Caco-2 (cell line): ENCODE results near the gene AGTPBP1. TPM values are rescaled to one million over a fixed set of nuclear protein-coding genes. Genes with fewer than 3 reads are reported as not detected.
"Not testable (repeated sequence)": the region's sequence is repeated elsewhere in the genome, so short reads cannot be mapped to it uniquely, and the experiment has no call there.

Experiments used
- BruUV-seq: library from RNA; stranded (reverse); fragments of 400-500 nt; replicated peaks from 2 replicates; lab custom pipeline; 2021; lab: Mats Ljungman, UMichigan
- CTCF ChIA-PET: fragments of 300-600 bp; sonication (Branson Sonifier 250); formaldehyde crosslinking; loops from one replicate; lab custom pipeline; 2022; ENCODE audit warnings: antibody characterized with exemption; lab: Charles Lee
- POLR2A ChIA-PET: fragments of 300-600 bp; sonication (Branson Sonifier 250); formaldehyde crosslinking; loops from one replicate; lab custom pipeline; 2022; ENCODE audit warnings: antibody characterized with exemption; lab: Charles Lee
- DNase-seq, 2 experiments: peaks; one replicate each; pipeline versions ENCODE4 v3.0.0 to v3.0.0-alpha.2; 2020 to 2022
- H3K27me3 ChIP-seq: replicated peaks from 2 replicates; pipeline ENCODE4 v1.6.0; 2011; ENCODE audit warnings: low read length; ENCODE audit not compliant: control insufficient read depth, insufficient read depth
- H3K36me3 ChIP-seq: 2 replicates; pipeline ENCODE4 v1.5.1; 2011; ENCODE audit warnings: low read length; ENCODE audit not compliant: control insufficient read depth, insufficient read depth
- H3K4me1 ChIP-seq: fragments of 250-450 bp; sonication (Bioruptor Pico); 2 replicates; pipeline ENCODE4 v1.5.1; 2020; ENCODE audit warnings: mild to moderate bottlenecking
- H3K4me3 ChIP-seq: 2 replicates; pipeline ENCODE4 v1.5.1; 2011; ENCODE audit warnings: low read depth, mild to moderate bottlenecking, control low read depth, low read length
- H3K9me3 ChIP-seq: fragments of 250-450 bp; sonication (Bioruptor Pico); 2 replicates; pipeline ENCODE4 v1.5.1; 2020; ENCODE audit warnings: mild to moderate bottlenecking, moderate library complexity
- H3K27ac Mint-ChIP-seq: one replicate; pipeline ENCODE4 v1.8.0; 2022; ENCODE audit warnings: mixed read lengths; ENCODE audit not compliant: unreplicated experiment
- H3K27me3 Mint-ChIP-seq: one replicate; pipeline ENCODE4 v1.8.0; 2022; ENCODE audit warnings: mixed read lengths; ENCODE audit not compliant: insufficient read depth, unreplicated experiment
- H3K36me3 Mint-ChIP-seq: one replicate; pipeline ENCODE4 v1.8.0; 2022; ENCODE audit warnings: mild to moderate bottlenecking, mixed read lengths; ENCODE audit not compliant: insufficient read depth, unreplicated experiment
- H3K4me1 Mint-ChIP-seq: one replicate; pipeline ENCODE4 v1.8.0; 2022; ENCODE audit warnings: low read depth, mixed read lengths; ENCODE audit not compliant: unreplicated experiment
- H3K4me3 Mint-ChIP-seq: one replicate; pipeline ENCODE4 v1.8.0; 2022; ENCODE audit warnings: mild to moderate bottlenecking, moderate library complexity, mixed read lengths; ENCODE audit not compliant: unreplicated experiment
- H3K9me3 Mint-ChIP-seq: one replicate; pipeline ENCODE4 v1.8.0; 2022; ENCODE audit warnings: mixed read lengths; ENCODE audit not compliant: unreplicated experiment
- CTCF ChIP-seq, 2 experiments: fragments of 200-600 bp in 1 of 2; IDR thresholded peaks; 1 replicate in 1 of 2; 2 replicates in 1 of 2; pipeline versions ENCODE4 v1.5.1 to v1.8.0; 2011 to 2022; ENCODE audit warnings: antibody characterized with exemption in 1 of 2, control low read depth in 1 of 2, inconsistent platforms in 1 of 2, low read depth in 1 of 2, low read length in 1 of 2, mild to moderate bottlenecking in 1 of 2, moderate library complexity in 1 of 2; ENCODE audit not compliant: insufficient read depth in 1 of 2, severe bottlenecking in 1 of 2, unreplicated experiment in 1 of 2
- intact Hi-C: fragments of 100-400 bp; cut with micrococcal nuclease; formaldehyde crosslinking; loops from one replicate; pipeline ENCODE4 v1.10.0; 2022; ENCODE audit not compliant: unreplicated experiment
- total RNA-seq: library from RNA; stranded (reverse); gene quantifications from 2 replicates; pipeline ENCODE4 v1.2.3, GENCODE V29; 2022

AGTPBP1 gene
- total RNA-seq, 1 experiment from 2014 or later, result 14.0 TPM

GRCh38 chr9:85726737-85727136 lies 15.0 kb downstream of the AGTPBP1 start:
- Mint-ChIP-seq H3K27me3 (no peaks in the 10 kb centered on the region), H3K4me3 (no peak overlapping the region), H3K27ac (no peak overlapping the region), H3K4me1 (no peaks in the 10 kb centered on the region), H3K9me3 (no peaks in the 10 kb centered on the region), H3K36me3 (no peaks in the 10 kb centered on the region)
- CTCF ChIA-PET, result no interaction called here
- no peaks in the 10 kb centered on the region for H3K27me3 ChIP-seq
- intact Hi-C loops, result no loop called here
- BruUV-seq, result no TSS peak
- no peak overlapping the region for H3K4me3 ChIP-seq
- no peaks in the 10 kb centered on the region for H3K4me1 ChIP-seq
- H3K9me3 ChIP-seq, result no peaks in the 10 kb centered on the region
- no peak for TF ChIP-seq CTCF (IDR thresholded peaks at IDR 0.05; ENCODE audit: insufficient read depth in 1 of 2, low read depth in 1 of 2, low read length in 1 of 2, severe bottlenecking in 1 of 2, unreplicated experiment in 1 of 2)
- no peaks in the 10 kb centered on the region for H3K36me3 ChIP-seq
- POLR2A ChIA-PET, result no interaction called here
- DNase-seq, result no peak

- Mint-ChIP-seq H3K27ac (no peak overlapping the region), H3K4me3 (no peak overlapping the region), H3K9me3 (no peaks in the 10 kb centered on the region), H3K4me1 (no peaks in the 10 kb centered on the region), H3K36me3 (no peaks in the 10 kb centered on the region), H3K27me3 (no peaks in the 10 kb centered on the region)
- TF ChIP-seq CTCF (IDR thresholded peaks at IDR 0.05; ENCODE audit: insufficient read depth in 1 of 2, low read depth in 1 of 2, low read length in 1 of 2, severe bottlenecking in 1 of 2, unreplicated experiment in 1 of 2), result no peak
- Histone ChIP-seq H3K9me3 (no peaks in the 10 kb centered on the region), H3K4me1 (no peaks in the 10 kb centered on the region), H3K36me3 (no peaks in the 10 kb centered on the region), H3K4me3 (no peak overlapping the region), H3K27me3 (no peaks in the 10 kb centered on the region)
- CTCF ChIA-PET, result no interaction called here
- BruUV-seq, result no TSS peak
- intact Hi-C loops, result no loop called here
- no peak for DNase-seq
- POLR2A ChIA-PET, result no interaction called here
Observed at GRCh38 chr9:85723215-85723614, 18.5 kb downstream of the AGTPBP1 start.

- H3K4me1 Mint-ChIP-seq, H3K27me3 Mint-ChIP-seq, H3K27ac Mint-ChIP-seq, H3K9me3 ChIP-seq, BruUV-seq, H3K9me3 Mint-ChIP-seq, intact Hi-C loops, H3K27me3 ChIP-seq, DNase-seq, H3K4me3 ChIP-seq, CTCF ChIA-PET, H3K36me3 Mint-ChIP-seq, POLR2A ChIA-PET, H3K4me1 ChIP-seq, H3K4me3 Mint-ChIP-seq, H3K36me3 ChIP-seq: not testable (repeated sequence)
Observed at GRCh38 chr9:85719411-85719810, 22.3 kb downstream of the AGTPBP1 start.

- H3K4me3 Mint-ChIP-seq, H3K4me1 ChIP-seq, POLR2A ChIA-PET, H3K27ac Mint-ChIP-seq, H3K9me3 Mint-ChIP-seq, H3K4me3 ChIP-seq, H3K9me3 ChIP-seq, intact Hi-C loops, BruUV-seq, H3K36me3 ChIP-seq, CTCF ChIA-PET, DNase-seq, H3K4me1 Mint-ChIP-seq, H3K27me3 ChIP-seq, H3K27me3 Mint-ChIP-seq, H3K36me3 Mint-ChIP-seq: not testable (repeated sequence)
Observed at GRCh38 chr9:85717818-85718217, 23.9 kb downstream of the AGTPBP1 start.
